HepG2 (cell line): Measurements from ENCODE around the gene GDPD5.
A peak's percentile ranks its signal among the peaks of the same experiment; 100 is the strongest.

Experiments used
- CTCF ChIP-seq: sonication (generic); formaldehyde crosslinking; IDR thresholded peaks from 2 replicates; pipeline ENCODE4 v1.5.0; 2020; ENCODE audit warnings: mild to moderate bottlenecking, missing genetic modification reagents, moderate library complexity
- GTF3A ChIP-seq: sonication (generic); formaldehyde crosslinking; conservative IDR thresholded peaks from 2 replicates; pipeline ENCODE4 v1.4.0; 2020; ENCODE audit warnings: mild to moderate bottlenecking, missing genetic modification reagents
- JARID2 ChIP-seq: sonication (generic); formaldehyde crosslinking; IDR thresholded peaks from 2 replicates; pipeline ENCODE4 v1.8.1; 2023; ENCODE audit warnings: missing genetic modification reagents, inconsistent platforms; ENCODE audit not compliant: insufficient replicate concordance
- TCF12 ChIP-seq, 2 experiments: fragments of 450-650 bp in 1 of 2; sonication (generic) in 1 of 2; formaldehyde crosslinking in 1 of 2; IDR thresholded peaks; 2 replicates each; pipeline versions ENCODE4 v1.6.1 to v1.8.0; 2017 to 2022; ENCODE audit warnings: antibody characterized with exemption in 1 of 2, mild to moderate bottlenecking in 1 of 2, missing genetic modification reagents in 1 of 2, moderate library complexity in 1 of 2
- ZNF792 ChIP-seq: IDR thresholded peaks from 2 replicates; pipeline ENCODE4 v1.6.1; 2016

- TF ChIP-seq CTCF (peak; percentile 34; the same call in 1 of the 2 replicates), GTF3A (CRISPR knock-in tag) (no peak), JARID2 (CRISPR knock-in tag) (no peak), TCF12 (IDR thresholded peaks at IDR 0.05) (no peak), TCF12 (CRISPR knock-in tag; IDR thresholded peaks at IDR 0.05) (no peak), ZNF792 (CRISPR knock-in tag) (no peak)
Measured at GRCh38 chr11:75574698-75575602, 49.2 kb upstream of the GDPD5 start.
